ENCODE measurements around the gene SURF1. TPM values are rescaled to one million over a fixed set of nuclear protein-coding genes. Genes with fewer than 3 reads are reported as not detected.

Gene SURF1
- total and polyA plus RNA-seq, 8 donors: 27.9 to 46.1 (median 31.3) TPM

GRCh38 chr9:133369933-133370332 lies 13.6 kb upstream of the SURF1 start:
- no peak for TF ChIP-seq CTCF (IDR thresholded peaks at IDR 0.05)
- H3K36me3 ChIP-seq: peaks cover 0 to 72% of the 10 kb centered on the region in 2 donors
- H3K27ac ChIP-seq: peak overlapping the region; percentile 16 to 44
- H3K27me3 ChIP-seq: no peaks in the 10 kb centered on the region
- DNase-seq (peak in 1 of 4 donors; percentile 36), ATAC-seq (peak; percentile 71)
- H3K4me3 ChIP-seq: no peak overlapping the region
- H3K9me3 ChIP-seq: no peaks in the 10 kb centered on the region
- intact Hi-C loops (cut with DNase I): no loop called here
- peaks cover 34 to 80% of the 10 kb centered on the region in 2 donors for H3K4me1 ChIP-seq

- Histone ChIP-seq H3K4me3 (no peak overlapping the region), H3K27ac (peak overlapping the region; percentile 16 to 44), H3K4me1 (peaks cover 34 to 76% of the 10 kb centered on the region in 2 donors), H3K36me3 (peaks cover 0 to 77% of the 10 kb centered on the region in 2 donors), H3K27me3 (no peaks in the 10 kb centered on the region), H3K9me3 (no peaks in the 10 kb centered on the region)
- ATAC-seq (peak; percentile 4), DNase-seq (no peak)
- intact Hi-C loops (cut with DNase I): no loop called here
- no peak for TF ChIP-seq CTCF (IDR thresholded peaks at IDR 0.05)
These were observed 13.1 kb upstream of the SURF1 start for GRCh38 chr9:133369422-133369821.

GRCh38 chr9:133368249-133368881 lies 12.1 kb upstream of the SURF1 start:
- DNase-seq (peak in 1 of 4 donors; percentile 48), ATAC-seq (no peak)
- no peaks in the 10 kb centered on the region for H3K27me3 ChIP-seq
- H3K27ac ChIP-seq: no peak overlapping the region
- no peaks in the 10 kb centered on the region for H3K9me3 ChIP-seq
- peaks cover 34 to 65% of the 10 kb centered on the region in 2 donors for H3K4me1 ChIP-seq
- TF ChIP-seq CTCF (IDR thresholded peaks at IDR 0.05): no peak
- no peak overlapping the region for H3K4me3 ChIP-seq
- intact Hi-C loops (cut with DNase I): no loop called here
- peaks cover 0 to 83% of the 10 kb centered on the region in 2 donors for H3K36me3 ChIP-seq

DNA sequence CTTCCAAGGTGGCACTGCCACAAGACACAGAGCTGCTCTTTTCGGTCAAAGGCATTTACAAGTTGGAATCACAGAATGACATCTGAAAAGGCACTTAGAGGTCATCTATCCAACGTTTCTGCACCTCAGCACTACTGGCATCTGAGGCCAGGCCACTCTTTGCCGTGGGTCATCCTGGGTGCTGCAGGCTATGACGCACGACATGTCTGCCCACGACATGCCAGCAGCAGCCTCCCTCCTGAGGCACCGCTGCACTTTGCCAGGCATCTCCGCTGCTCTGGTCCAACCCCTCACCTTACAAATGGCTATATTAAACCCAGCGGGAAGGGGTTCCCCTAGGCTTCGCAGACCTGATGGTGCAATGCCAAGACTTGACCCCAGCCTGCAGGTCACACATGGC lies 11.5 kb upstream of the SURF1 start:
- H3K4me1 ChIP-seq: peaks cover 34 to 59% of the 10 kb centered on the region in 2 donors
- no peak for TF ChIP-seq CTCF (IDR thresholded peaks at IDR 0.05)
- peaks cover 0 to 83% of the 10 kb centered on the region in 2 donors for H3K36me3 ChIP-seq
- no peak overlapping the region for H3K27ac ChIP-seq
- H3K9me3 ChIP-seq: no peaks in the 10 kb centered on the region
- ATAC-seq (no peak), DNase-seq (peak in 1 of 4 donors; percentile 31)
- no peaks in the 10 kb centered on the region for H3K27me3 ChIP-seq
- intact Hi-C loops (cut with DNase I): no loop called here
- no peak overlapping the region for H3K4me3 ChIP-seq

DNA sequence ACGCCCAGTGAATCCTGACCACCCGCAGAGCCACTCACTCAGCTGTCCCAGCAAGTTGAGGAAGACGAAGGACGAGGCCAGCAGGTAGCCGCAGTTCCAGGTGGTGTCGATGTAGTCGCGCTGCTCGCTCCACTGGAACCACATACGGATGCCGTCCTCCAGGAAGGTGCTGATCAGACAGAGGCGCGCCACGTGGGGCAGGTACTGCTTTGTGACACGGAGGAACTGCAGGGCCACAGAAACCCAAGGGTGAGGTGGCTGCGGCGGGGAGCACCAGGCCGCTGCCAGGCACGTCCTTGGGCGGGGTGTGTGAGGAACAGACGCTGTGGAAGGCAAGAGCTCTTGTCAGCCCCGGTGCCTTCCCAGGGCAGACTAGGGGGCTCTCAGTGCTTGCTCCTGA lies 10.9 kb upstream of the SURF1 start:
- no peak overlapping the region for H3K27ac ChIP-seq
- peaks cover 32 to 54% of the 10 kb centered on the region in 2 donors for H3K4me1 ChIP-seq
- peak in 1 of 4 donors; percentile 60 for DNase-seq
- ATAC-seq: no peak
- intact Hi-C loops (cut with DNase I): no loop called here
- H3K36me3 ChIP-seq: peaks cover 0 to 83% of the 10 kb centered on the region in 2 donors
- H3K27me3 ChIP-seq: no peaks in the 10 kb centered on the region
- no peaks in the 10 kb centered on the region for H3K9me3 ChIP-seq
- no peak for TF ChIP-seq CTCF (IDR thresholded peaks at IDR 0.05)
- no peak overlapping the region for H3K4me3 ChIP-seq

All from left lung (tissue), 10 donors.